H7 (cell line): ENCODE data around the gene SEC61A2. TPM values are rescaled to one million over a fixed set of nuclear protein-coding genes. Genes with fewer than 3 reads are reported as not detected.
"Not testable (repeated sequence)": the region's sequence is repeated elsewhere in the genome, so short reads cannot be mapped to it uniquely, and the experiment has no call there.

Experiments used
- DNase-seq: peaks from one replicate; pipeline ENCODE4 v3.0.0; 2012
- H3K27me3 ChIP-seq: 2 replicates; pipeline ENCODE4 v1.6.0; 2011; ENCODE audit warnings: mild to moderate bottlenecking, low read length; ENCODE audit not compliant: control insufficient read depth, insufficient read depth
- H3K36me3 ChIP-seq: replicated peaks from 2 replicates; pipeline ENCODE4 v1.5.1; 2011; ENCODE audit warnings: low read length; ENCODE audit not compliant: control insufficient read depth, insufficient read depth
- H3K4me3 ChIP-seq: 2 replicates; pipeline ENCODE4 v1.5.1; 2011; ENCODE audit warnings: low read depth, mild to moderate bottlenecking, control low read depth, low read length, moderate library complexity; ENCODE audit not compliant: insufficient read depth
- total RNA-seq: library from RNA; depleted of rRNA; stranded (reverse); fragments of >200 nt; shearing (Covaris generic); gene quantifications from 2 replicates; pipeline ENCODE4 v1.2.3, GENCODE V29; 2014; rRNA removed

SEC61A2 gene
- total RNA-seq: 11.0 and 14.5 TPM in 2 replicates

GRCh38 chr10:12129222-12130111, at the start of gene SEC61A2:
TSS of gene SEC61A2 (plus strand) at chr10:12129677. CDS start at chr10:12129788, 111 bp downstream.
- H3K27me3 ChIP-seq: no peaks in the 10 kb centered on the region
- peak; percentile 100 for DNase-seq
- H3K36me3 ChIP-seq: no peaks in the 10 kb centered on the region
- H3K4me3 ChIP-seq: peak within 1 kb of the TSS; percentile 80

- Histone ChIP-seq H3K36me3 (peaks cover 12% of the 10 kb centered on the region), H3K4me3 (no peak overlapping the region), H3K27me3 (no peaks in the 10 kb centered on the region)
- peak; percentile 56 for DNase-seq
These were observed 48.0 kb upstream of the SEC61A2 start for GRCh38 chr10:12081470-12081869.

- H3K4me3 ChIP-seq: no peak overlapping the region
- H3K27me3 ChIP-seq: no peaks in the 10 kb centered on the region
- H3K36me3 ChIP-seq: peaks cover 13% of the 10 kb centered on the region
- no peak for DNase-seq
These were observed 47.5 kb upstream of the SEC61A2 start for GRCh38 chr10:12081879-12082557.

- Histone ChIP-seq H3K27me3 (no peaks in the 10 kb centered on the region), H3K36me3 (peaks cover 43% of the 10 kb centered on the region), H3K4me3 (no peak overlapping the region)
- DNase-seq: no peak
These were observed 40.6 kb upstream of the SEC61A2 start for GRCh38 chr10:12088919-12089318.

- Histone ChIP-seq H3K36me3 (peaks cover 44% of the 10 kb centered on the region), H3K27me3 (no peaks in the 10 kb centered on the region), H3K4me3 (no peak overlapping the region)
- no peak for DNase-seq
These were observed 38.1 kb upstream of the SEC61A2 start for GRCh38 chr10:12091421-12091820.

- not testable (repeated sequence) for H3K27me3 ChIP-seq, H3K4me3 ChIP-seq, DNase-seq
- H3K36me3 ChIP-seq: peaks cover 35% of the 10 kb centered on the region
These were observed 32.1 kb upstream of the SEC61A2 start for GRCh38 chr10:12097361-12097760.

- Histone ChIP-seq H3K36me3 (peaks cover 34% of the 10 kb centered on the region), H3K4me3 (no peak overlapping the region), H3K27me3 (no peaks in the 10 kb centered on the region)
- DNase-seq: no peak
These were observed 31.7 kb upstream of the SEC61A2 start for GRCh38 chr10:12097791-12098190.

GRCh38 chr10:12098966-12099365, 30.5 kb upstream of the SEC61A2 start:
- no peaks in the 10 kb centered on the region for H3K27me3 ChIP-seq
- H3K36me3 ChIP-seq: peaks cover 28% of the 10 kb centered on the region
- no peak for DNase-seq

GRCh38 chr10:12103802-12104201, 25.7 kb upstream of the SEC61A2 start:
- H3K27me3 ChIP-seq: no peaks in the 10 kb centered on the region
- H3K4me3 ChIP-seq: no peak overlapping the region
- no peak for DNase-seq
- peaks cover 32% of the 10 kb centered on the region for H3K36me3 ChIP-seq

More at GRCh38 chr10:12098966-12099365, 30.5 kb upstream of the SEC61A2 start:
- no peak overlapping the region for H3K4me3 ChIP-seq

GRCh38 chr10:12107781-12108180, 21.7 kb upstream of the SEC61A2 start:
- no peak for DNase-seq
- H3K36me3 ChIP-seq: peaks cover 33% of the 10 kb centered on the region
- no peaks in the 10 kb centered on the region for H3K27me3 ChIP-seq
- H3K4me3 ChIP-seq: no peak overlapping the region

- H3K36me3 ChIP-seq: peaks cover 32% of the 10 kb centered on the region
- H3K27me3 ChIP-seq: no peaks in the 10 kb centered on the region
- DNase-seq: no peak
- H3K4me3 ChIP-seq: no peak overlapping the region
These were observed 20.2 kb upstream of the SEC61A2 start for GRCh38 chr10:12109286-12109685.

- Histone ChIP-seq H3K27me3 (no peaks in the 10 kb centered on the region), H3K36me3 (peaks cover 18% of the 10 kb centered on the region), H3K4me3 (no peak overlapping the region)
- DNase-seq: no peak
These were observed 17.9 kb upstream of the SEC61A2 start for GRCh38 chr10:12111528-12111927.

GRCh38 chr10:12113627-12114026, 15.8 kb upstream of the SEC61A2 start:
- Histone ChIP-seq H3K4me3 (no peak overlapping the region), H3K27me3 (no peaks in the 10 kb centered on the region), H3K36me3 (peaks cover 20% of the 10 kb centered on the region)
- DNase-seq: no peak

GRCh38 chr10:12121673-12122072, 7.8 kb upstream of the SEC61A2 start:
- no peak for DNase-seq
- Histone ChIP-seq H3K4me3 (no peak overlapping the region), H3K27me3 (no peaks in the 10 kb centered on the region), H3K36me3 (peaks cover 20% of the 10 kb centered on the region)
